Stimulated activated CD8-positive, alpha-beta memory T cell treated with anti-CD3 and anti-CD28 coated beads, Interleukin-7, amount 100 ng/mL, for 48 hours (primary cell): ENCODE results near the gene OR5K4.

Experiments
- DNase-seq, 2 donors: peaks; one replicate each; pipeline ENCODE4 v3.0.0-alpha.2; 2020; ENCODE audit warnings: low read depth in 1 of 2; ENCODE audit errors: extremely low read depth in 1 of 2

OR5K4 gene, protein sequence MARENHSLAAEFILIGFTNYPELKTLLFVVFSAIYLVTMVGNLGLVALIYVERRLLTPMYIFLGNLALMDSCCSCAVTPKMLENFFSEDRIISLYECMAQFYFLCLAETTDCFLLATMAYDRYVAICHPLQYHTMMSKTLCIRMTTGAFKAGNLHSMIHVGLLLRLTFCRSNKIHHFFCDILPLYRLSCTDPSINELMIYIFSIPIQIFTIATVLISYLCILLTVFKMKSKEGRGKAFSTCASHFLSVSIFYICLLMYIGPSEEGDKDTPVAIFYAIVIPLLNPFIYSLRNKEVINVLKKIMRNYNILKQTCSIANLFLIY

DNA sequence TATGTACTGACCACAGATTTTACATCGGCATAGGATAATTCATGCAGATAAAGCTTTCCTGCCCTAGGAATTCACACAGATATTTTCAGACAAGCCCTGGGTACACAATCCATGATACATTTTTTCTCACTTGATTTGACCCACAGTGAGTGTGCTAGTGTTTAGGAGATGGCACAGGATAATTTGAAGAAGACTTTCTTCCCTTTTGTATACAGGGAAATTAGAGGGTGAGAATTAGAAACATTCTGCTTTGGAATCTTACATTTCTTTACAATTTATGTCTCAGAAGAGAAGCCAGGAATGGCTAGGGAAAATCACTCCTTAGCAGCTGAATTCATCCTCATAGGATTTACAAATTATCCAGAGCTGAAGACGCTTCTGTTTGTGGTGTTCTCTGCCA lies at the start of gene OR5K4:
OR5K4 (plus strand) TSS at position 301 of the 400 bp plus-strand sequence; CDS start at position 301, 0 bp downstream.
- DNase-seq, result no peak

DNA sequence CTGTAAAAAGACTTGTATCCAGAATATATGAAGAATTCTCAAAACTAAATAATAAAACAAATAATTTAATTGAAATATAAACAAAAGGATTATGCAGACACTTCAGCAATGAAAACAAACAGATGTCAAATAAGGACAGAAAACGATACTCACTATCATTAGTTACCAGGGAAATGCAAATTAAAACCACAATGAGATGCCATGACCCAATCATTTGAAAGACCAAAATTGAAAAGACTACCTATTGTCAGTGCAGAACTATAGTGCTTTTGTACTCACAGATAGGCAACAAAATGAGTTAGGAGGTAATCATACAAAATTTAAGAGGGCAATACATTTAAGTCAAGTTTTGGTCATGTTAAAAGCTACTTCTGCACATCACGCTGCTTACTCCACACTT lies 31.6 kb upstream of the OR5K4 start:
- DNase-seq, result no peak

DNA sequence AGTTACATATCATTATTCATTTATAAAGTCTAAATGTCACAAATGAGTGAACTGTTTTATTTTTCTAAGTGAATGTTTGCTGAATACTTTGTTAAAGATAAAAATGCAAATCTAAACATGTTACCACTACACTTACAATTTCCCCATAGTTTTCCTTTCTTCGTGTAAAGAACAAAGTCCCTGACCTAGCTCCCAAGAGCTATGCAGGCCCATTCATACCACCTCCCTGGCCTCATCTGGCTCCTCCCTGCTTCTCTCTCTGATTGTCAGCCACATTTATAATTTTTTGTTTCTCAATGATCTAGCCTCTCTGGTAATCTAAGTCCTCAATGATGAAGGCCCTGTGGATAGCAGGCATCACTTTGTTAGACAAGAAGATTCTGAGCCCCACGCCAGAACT lies 31.0 kb upstream of the OR5K4 start:
- no peak for DNase-seq

- DNase-seq, result no peak
These were observed 30.2 kb upstream of the OR5K4 start for GRCh38 chr3:98323425-98323824.

GRCh38 chr3:98325055-98325454 lies 28.6 kb upstream of the OR5K4 start:
- no peak for DNase-seq

- DNase-seq, result no peak
These were observed 27.4 kb upstream of the OR5K4 start for GRCh38 chr3:98326105-98326893.

GRCh38 chr3:98326945-98327344 lies 26.7 kb upstream of the OR5K4 start:
- DNase-seq, result no peak

- DNase-seq, result no peak
These were observed 24.7 kb upstream of the OR5K4 start for GRCh38 chr3:98328933-98329332.

- peak in 1 of 2 donors; percentile 11 for DNase-seq
These were observed 24.1 kb upstream of the OR5K4 start for GRCh38 chr3:98329392-98330124.

- no peak for DNase-seq
These were observed 22.3 kb upstream of the OR5K4 start for GRCh38 chr3:98331329-98331728.

DNA sequence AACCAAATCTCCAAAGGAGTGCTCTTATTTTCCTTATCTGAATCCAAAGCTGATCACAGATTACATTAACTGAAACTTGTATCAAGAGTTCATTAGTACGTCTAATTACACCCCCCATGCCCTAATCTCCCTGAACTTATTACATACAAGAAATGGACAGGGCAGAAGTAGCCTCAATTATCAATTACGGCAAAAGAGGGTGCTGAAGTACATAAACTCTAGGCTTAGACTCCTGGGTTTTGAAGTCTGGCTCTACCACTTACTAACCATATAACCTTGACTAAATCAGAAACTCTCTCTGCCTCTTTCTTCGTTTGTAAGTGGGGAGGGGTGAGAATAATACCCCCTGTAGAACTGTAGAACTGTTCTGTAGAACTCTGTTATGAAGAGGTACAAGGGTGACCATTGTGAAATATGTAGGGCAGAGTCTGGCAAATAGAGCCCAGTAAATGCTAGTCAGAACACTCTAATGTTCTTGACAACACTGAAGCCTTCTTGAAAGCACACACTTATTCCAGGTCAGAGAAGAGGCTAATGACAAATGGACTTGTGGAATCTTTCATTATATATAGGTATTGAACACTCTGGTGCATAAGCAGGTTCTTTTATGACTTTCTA lies 19.6 kb upstream of the OR5K4 start:
- no peak for DNase-seq

DNA sequence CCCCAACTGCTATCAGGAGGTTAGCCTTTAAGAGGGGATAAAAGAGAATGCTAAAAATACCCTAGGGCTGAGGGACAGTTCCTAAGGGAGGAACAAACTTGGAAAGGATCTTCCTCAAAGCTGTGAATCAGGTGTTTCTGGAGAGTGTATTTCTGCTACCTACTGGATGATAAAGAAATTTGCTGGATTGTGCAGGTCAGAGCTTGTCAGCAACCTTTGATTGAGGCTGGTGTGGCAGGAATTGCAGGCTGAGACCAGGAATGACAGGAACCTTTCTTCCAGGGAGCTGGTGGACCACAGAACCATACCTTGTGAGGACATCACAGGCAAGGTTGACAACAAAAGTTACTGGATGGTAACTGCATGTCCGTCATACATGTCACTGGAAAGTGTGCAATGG lies 14.6 kb upstream of the OR5K4 start:
- DNase-seq, result no peak

- no peak for DNase-seq
These were observed 11.9 kb upstream of the OR5K4 start for GRCh38 chr3:98341758-98342157.

DNA sequence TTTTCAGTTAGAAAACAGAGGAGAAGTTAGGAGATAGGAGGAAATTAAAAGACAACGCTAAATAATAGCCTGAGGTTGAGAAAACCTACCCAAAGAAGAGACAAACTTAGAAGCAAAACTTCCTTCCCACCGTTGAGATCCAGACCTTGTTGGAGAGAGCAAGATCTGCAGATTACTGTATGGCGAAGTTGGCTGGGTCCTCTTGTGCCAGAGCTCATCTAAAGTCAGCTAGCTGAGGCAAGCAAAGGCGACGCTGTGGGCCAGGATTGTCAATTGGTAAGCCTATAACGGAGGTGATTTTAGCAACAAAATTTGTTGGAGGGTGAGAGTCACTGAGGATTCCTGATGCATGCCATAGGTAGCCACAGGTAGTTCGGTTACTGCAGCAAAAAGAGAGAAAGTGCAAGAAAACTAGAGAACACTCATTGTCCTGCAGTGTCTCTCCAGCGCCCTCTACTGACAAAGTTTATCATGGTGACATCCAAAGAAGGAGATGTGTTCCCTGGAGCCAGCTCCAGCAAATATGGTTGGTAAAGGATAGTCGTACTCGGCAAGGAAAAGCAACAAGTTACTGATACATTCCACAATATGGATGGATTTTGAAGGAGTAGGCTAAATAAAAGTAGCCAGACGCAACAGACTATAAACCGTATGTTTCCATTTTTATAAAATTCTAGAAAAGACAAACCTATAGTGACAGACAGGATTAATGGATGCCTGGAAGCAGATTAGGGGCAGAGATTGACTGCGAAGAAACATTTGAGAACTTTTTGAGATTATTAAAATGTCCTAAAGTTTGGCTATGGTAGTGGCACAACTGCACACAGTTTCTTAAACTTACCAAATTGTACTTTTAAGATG lies 9.8 kb upstream of the OR5K4 start:
- peak in 1 of 2 donors; percentile 23 for DNase-seq

DNA sequence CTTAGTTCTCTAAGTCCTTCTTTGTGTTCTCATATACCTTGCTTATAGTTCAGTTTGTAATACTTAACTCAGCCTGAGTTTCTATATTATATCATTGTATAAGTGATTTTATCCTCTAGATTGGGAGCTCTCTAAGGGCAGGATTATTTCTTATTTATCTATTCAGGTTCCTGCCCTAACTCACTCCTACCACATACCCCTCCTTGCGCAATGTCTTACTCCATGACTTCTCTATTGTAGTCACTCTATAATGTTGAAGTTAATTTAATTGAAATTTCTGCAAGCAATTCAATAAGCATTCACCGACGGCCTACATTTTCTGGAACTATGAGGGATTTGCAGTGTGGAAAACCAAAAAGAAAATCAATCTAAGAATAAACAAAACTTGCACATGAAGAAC lies 3.6 kb upstream of the OR5K4 start:
- DNase-seq, result no peak

GRCh38 chr3:98359250-98359649 lies 5.6 kb downstream of the OR5K4 start:
- DNase-seq, result no peak

- no peak for DNase-seq
These were observed 6.5 kb downstream of the OR5K4 start for GRCh38 chr3:98359993-98360675.

- DNase-seq, result no peak
These were observed 7.0 kb downstream of the OR5K4 start for GRCh38 chr3:98360681-98361080.

DNA sequence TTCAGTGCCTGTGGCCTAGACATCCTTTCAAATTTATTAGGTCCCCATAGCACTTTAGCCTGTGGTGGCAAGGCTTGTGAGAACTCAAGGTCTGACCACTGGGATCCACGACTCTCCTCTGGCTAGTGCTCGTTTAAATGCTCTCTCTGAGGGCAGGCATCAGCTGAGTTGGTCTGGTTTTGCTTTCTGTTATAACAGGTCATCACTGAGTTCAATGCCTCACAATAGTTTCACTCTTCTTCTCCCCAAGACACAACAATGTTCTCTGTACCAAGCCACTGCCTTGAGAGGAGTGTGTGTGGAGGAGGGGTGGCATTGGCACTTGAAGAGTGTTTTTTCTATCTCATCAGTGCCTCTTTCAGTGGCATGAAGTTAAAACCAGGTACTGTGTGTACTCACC lies 7.6 kb downstream of the OR5K4 start:
- DNase-seq, result no peak
